Esophagus (tissue), 2 donors: ENCODE results near the gene CLEC11A. TPM values are rescaled to one million over a fixed set of nuclear protein-coding genes. Genes with fewer than 3 reads are reported as not detected.

Experiments used
- H3K27ac ChIP-seq, 2 donors: one replicate each; pipeline ENCODE4 v1.5.1; 2013; ENCODE audit warnings: low read depth in 2 of 2, mild to moderate bottlenecking in 2 of 2, inconsistent platforms in 1 of 2, low read length in 1 of 2, moderate library complexity in 1 of 2
- H3K27me3 ChIP-seq, 2 donors: one replicate each; pipeline ENCODE4 v1.6.1; 2013; ENCODE audit warnings: low read length in 2 of 2, control low read depth in 1 of 2, mild to moderate bottlenecking in 1 of 2; ENCODE audit not compliant: insufficient read depth in 2 of 2, control insufficient read depth in 1 of 2
- H3K36me3 ChIP-seq, 2 donors: one replicate each; pipeline ENCODE4 v1.6.1; 2013; ENCODE audit warnings: low read length in 1 of 2; ENCODE audit not compliant: control insufficient read depth in 2 of 2, insufficient read depth in 2 of 2
- H3K4me1 ChIP-seq, 2 donors: one replicate each; pipeline ENCODE4 v1.6.1; 2013; ENCODE audit warnings: low read length in 1 of 2; ENCODE audit not compliant: control insufficient read depth in 2 of 2, insufficient read depth in 2 of 2
- H3K4me3 ChIP-seq, 2 donors: one replicate each; pipeline ENCODE4 v1.5.1; 2013; ENCODE audit warnings: low read length in 2 of 2, mild to moderate bottlenecking in 2 of 2, low read depth in 1 of 2, moderate library complexity in 1 of 2
- H3K9me3 ChIP-seq, 2 donors: one replicate each; pipeline ENCODE4 v1.6.1; 2013; ENCODE audit warnings: mild to moderate bottlenecking in 2 of 2, low read depth in 1 of 2, low read length in 1 of 2, moderate library complexity in 1 of 2; ENCODE audit not compliant: control insufficient read depth in 2 of 2, insufficient read depth in 1 of 2
- WGBS, 2 donors: extraction: QIAGEN DNeasy Blood & Tissue Kit; methylation state at CpG; one replicate each; pipeline ENCODE4 v1.1.7; 2013; 5-methylcytosine and 5-hydroxymethylcytosine counted together
- polyA plus RNA-seq, 2 donors: library from polyadenylated mRNA; stranded (reverse); fragments of 200-250 nt; gene quantifications; one replicate each; pipeline ENCODE4 v1.2.3, GENCODE V29; 2013
- donor health status: healthy with polysubstance abuse.
- donor health status: Bipolar disorder and iron deficiency.

The CLEC11A gene
- polyA plus RNA-seq, 2 donors = 3.9 to 4.8 TPM

- Histone ChIP-seq H3K36me3 (no peaks in the 10 kb centered on the region), H3K4me3 (no peak overlapping the region), H3K4me1 (peaks cover 0 to 3% of the 10 kb centered on the region in 2 donors), H3K9me3 (no peaks in the 10 kb centered on the region), H3K27ac (no peak overlapping the region), H3K27me3 (peaks cover 0 to 8% of the 10 kb centered on the region in 2 donors)
- 82 to 86% methylated on average over 22 of the region's 22 CpGs for WGBS, 2 donors
Observed at GRCh38 chr19:50713556-50714236, 9.5 kb upstream of the CLEC11A start.

- no peaks in the 10 kb centered on the region for H3K36me3 ChIP-seq
- H3K9me3 ChIP-seq = no peaks in the 10 kb centered on the region
- no peak overlapping the region for H3K4me3 ChIP-seq
- 79 to 86% methylated on average over 38 to 39 of the region's 39 CpGs for WGBS, 2 donors
- H3K27me3 ChIP-seq = peaks cover 0 to 8% of the 10 kb centered on the region in 2 donors
- no peak overlapping the region for H3K27ac ChIP-seq
- H3K4me1 ChIP-seq = peaks cover 5 to 8% of the 10 kb centered on the region in 2 donors
Observed at GRCh38 chr19:50716178-50717025, 6.8 kb upstream of the CLEC11A start.

GRCh38 chr19:50717026-50717723 is 6.0 kb upstream of the CLEC11A start:
- H3K27me3 ChIP-seq = peaks cover 0 to 8% of the 10 kb centered on the region in 2 donors
- H3K36me3 ChIP-seq = no peaks in the 10 kb centered on the region
- peaks cover 5 to 12% of the 10 kb centered on the region in 2 donors for H3K4me1 ChIP-seq
- H3K27ac ChIP-seq = no peak overlapping the region
- H3K4me3 ChIP-seq = no peak overlapping the region
- 61 to 62% methylated on average over 23 of the region's 23 CpGs for WGBS, 2 donors
- H3K9me3 ChIP-seq = no peaks in the 10 kb centered on the region

- H3K36me3 ChIP-seq = no peaks in the 10 kb centered on the region
- no peaks in the 10 kb centered on the region for H3K9me3 ChIP-seq
- no peak overlapping the region for H3K27ac ChIP-seq
- H3K4me3 ChIP-seq = no peak overlapping the region
- peaks cover 5 to 12% of the 10 kb centered on the region in 2 donors for H3K4me1 ChIP-seq
- WGBS, 2 donors = 4 to 10% methylated on average over 12 to 13 of the region's 13 CpGs
- H3K27me3 ChIP-seq = peaks cover 0 to 8% of the 10 kb centered on the region in 2 donors
Observed at GRCh38 chr19:50717891-50718254, 5.3 kb upstream of the CLEC11A start.

GRCh38 chr19:50718255-50719118 is 4.7 kb upstream of the CLEC11A start:
- WGBS, 2 donors = 1 to 2% methylated on average over 41 to 74 of the region's 74 CpGs
- Histone ChIP-seq H3K4me3 (peak overlapping the region in 1 of 2 donors; percentile 23), H3K4me1 (peaks cover 7 to 12% of the 10 kb centered on the region in 2 donors), H3K27ac (no peak overlapping the region), H3K9me3 (no peaks in the 10 kb centered on the region), H3K36me3 (no peaks in the 10 kb centered on the region), H3K27me3 (peaks cover 0 to 8% of the 10 kb centered on the region in 2 donors)

- Histone ChIP-seq H3K4me1 (peaks cover 8 to 12% of the 10 kb centered on the region in 2 donors), H3K27me3 (peaks cover 0 to 8% of the 10 kb centered on the region in 2 donors), H3K36me3 (no peaks in the 10 kb centered on the region), H3K4me3 (peak overlapping the region in 1 of 2 donors; percentile 23), H3K9me3 (no peaks in the 10 kb centered on the region), H3K27ac (no peak overlapping the region)
- WGBS, 2 donors = 2% methylated on average over 10 to 30 of the region's 30 CpGs
Observed at GRCh38 chr19:50719119-50719435, 4.1 kb upstream of the CLEC11A start.

GRCh38 chr19:50719566-50719965 is 3.6 kb upstream of the CLEC11A start, which contains the start of gene SHANK1:
TSS of gene SHANK1 (minus strand) at chr19:50719802. CDS start at chr19:50716919, 2,883 bp downstream.
- H3K27ac ChIP-seq = peak within 1 kb of the TSS in 1 of 2 donors; percentile 45
- peaks cover 0 to 8% of the 10 kb centered on the region in 2 donors for H3K27me3 ChIP-seq
- peak within 1 kb of the TSS in 1 of 2 donors; percentile 23 for H3K4me3 ChIP-seq
- WGBS, 2 donors = 0 to 2% methylated on average over 6 to 44 of the region's 47 CpGs
- no peaks in the 10 kb centered on the region for H3K36me3 ChIP-seq
- H3K4me1 ChIP-seq = peaks cover 8 to 17% of the 10 kb centered on the region in 2 donors
- H3K9me3 ChIP-seq = no peaks in the 10 kb centered on the region

GRCh38 chr19:50720181-50720920 is 2.8 kb upstream of the CLEC11A start:
- H3K27ac ChIP-seq = peak overlapping the region in 1 of 2 donors; percentile 45
- H3K36me3 ChIP-seq = no peaks in the 10 kb centered on the region
- WGBS, 2 donors = 42 to 54% methylated on average over 21 of the region's 21 CpGs
- H3K4me1 ChIP-seq = peaks cover 11 to 19% of the 10 kb centered on the region in 2 donors
- no peak overlapping the region for H3K4me3 ChIP-seq
- H3K27me3 ChIP-seq = peaks cover 0 to 8% of the 10 kb centered on the region in 2 donors
- H3K9me3 ChIP-seq = no peaks in the 10 kb centered on the region
